GM23338 (cell line): ENCODE data around the gene SEMA3C. TPM values are rescaled to one million over a fixed set of nuclear protein-coding genes. Genes with fewer than 3 reads are reported as not detected.

Experiments
- ATAC-seq: fragments of 200-7000 bp; cut with Tn5 transposase; 3 replicates; pipeline ENCODE4 v1.9.1; 2020
- DNase-seq: peaks from one replicate; pipeline ENCODE4 v3.0.0-alpha.2; 2015; ENCODE audit warnings: low spot score
- H2AFZ ChIP-seq: fragments of 200-600 bp; sonication (generic); 2 replicates; pipeline ENCODE4 v1.8.0; 2016; ENCODE audit warnings: antibody characterized with exemption, mild to moderate bottlenecking, moderate library complexity
- H3F3A ChIP-seq: fragments of 200-600 bp; sonication (generic); replicated peaks from 2 replicates; pipeline ENCODE4 v1.8.0; 2017; ENCODE audit warnings: antibody characterized with exemption, mixed run types, low read depth
- H3K27ac ChIP-seq: fragments of 200-600 bp; sonication (generic); 2 replicates; pipeline ENCODE4 v1.6.1; 2016; ENCODE audit warnings: low read depth
- H3K27me3 ChIP-seq: fragments of 200-600 bp; sonication (generic); 2 replicates; pipeline ENCODE4 v1.8.0; 2016; ENCODE audit warnings: mild to moderate bottlenecking, mixed run types, moderate library complexity; ENCODE audit not compliant: insufficient read depth
- H3K36me3 ChIP-seq: fragments of 200-600 bp; sonication (generic); 2 replicates; pipeline ENCODE4 v1.8.0; 2016; ENCODE audit warnings: mild to moderate bottlenecking; ENCODE audit not compliant: insufficient read depth
- H3K4me1 ChIP-seq: fragments of 200-600 bp; sonication (generic); 2 replicates; pipeline ENCODE4 v1.8.0; 2016; ENCODE audit warnings: mild to moderate bottlenecking, moderate library complexity; ENCODE audit not compliant: insufficient read depth
- H3K4me2 ChIP-seq: fragments of 200-600 bp; sonication (generic); 2 replicates; pipeline ENCODE4 v1.7.1; 2017; ENCODE audit warnings: mixed run types
- H3K4me3 ChIP-seq: fragments of 200-600 bp; sonication (generic); 2 replicates; pipeline ENCODE4 v1.6.1; 2016; ENCODE audit warnings: mixed run types
- H3K79me2 ChIP-seq: fragments of 200-600 bp; sonication (generic); replicated peaks from 2 replicates; pipeline ENCODE4 v1.8.0; 2017; ENCODE audit warnings: mild to moderate bottlenecking; ENCODE audit not compliant: insufficient read depth
- H3K9me2 ChIP-seq: fragments of 200-600 bp; sonication (generic); 2 replicates; pipeline ENCODE4 v1.8.0; 2017; ENCODE audit not compliant: insufficient read depth
- H4K20me1 ChIP-seq: fragments of 200-600 bp; sonication (generic); replicated peaks from 2 replicates; pipeline ENCODE4 v1.8.0; 2017; ENCODE audit warnings: mild to moderate bottlenecking; ENCODE audit not compliant: insufficient read depth
- H3K27ac Mint-ChIP-seq: 2 replicates; pipeline ENCODE4 v1.8.0; 2020; ENCODE audit warnings: inconsistent platforms, mild to moderate bottlenecking, moderate library complexity, mixed read lengths
- H3K27me3 Mint-ChIP-seq: 3 replicates; pipeline ENCODE4 v1.8.0; 2022; ENCODE audit warnings: low read depth, mild to moderate bottlenecking, moderate library complexity, mixed read lengths, inconsistent platforms; ENCODE audit not compliant: insufficient read depth, poor library complexity
- H3K36me3 Mint-ChIP-seq: 3 replicates; pipeline ENCODE4 v1.8.0; 2021; ENCODE audit warnings: low read depth, mild to moderate bottlenecking, inconsistent platforms, moderate library complexity, mixed read lengths
- H3K4me1 Mint-ChIP-seq: 3 replicates; pipeline ENCODE4 v1.8.0; 2020; ENCODE audit warnings: mild to moderate bottlenecking, inconsistent platforms, mixed read lengths
- H3K4me3 Mint-ChIP-seq: 3 replicates; pipeline ENCODE4 v1.8.0; 2021; ENCODE audit warnings: moderate library complexity, mild to moderate bottlenecking, inconsistent platforms, mixed read lengths
- H3K9me3 Mint-ChIP-seq: 3 replicates; pipeline ENCODE4 v1.8.0; 2020; ENCODE audit warnings: moderate library complexity, mild to moderate bottlenecking, inconsistent platforms, mixed read lengths
- CREB1 ChIP-seq: fragments of 250-450 bp; sonication (Bioruptor Pico); IDR thresholded peaks from 2 replicates; pipeline ENCODE4 v1.5.0; 2020; ENCODE audit warnings: low read depth, mild to moderate bottlenecking, moderate library complexity
- ETS1 ChIP-seq: IDR thresholded peaks from 2 replicates; pipeline ENCODE4 v1.6.1; 2016; ENCODE audit warnings: antibody characterized with exemption
- EZH2 ChIP-seq: fragments of 200-600 bp; sonication (generic); IDR thresholded peaks from one replicate; pipeline ENCODE4 v1.8.0; 2017; ENCODE audit warnings: antibody characterized with exemption, mild to moderate bottlenecking, low read depth; ENCODE audit not compliant: unreplicated experiment
- EZH2phosphoT487 ChIP-seq: fragments of 200-600 bp; sonication (generic); IDR thresholded peaks from one replicate; pipeline ENCODE4 v1.8.1; 2018; ENCODE audit warnings: antibody characterized with exemption; ENCODE audit not compliant: unreplicated experiment
- JUNB ChIP-seq: IDR thresholded peaks from one replicate; pipeline ENCODE4 v1.6.1; 2016; ENCODE audit warnings: antibody characterized with exemption; ENCODE audit not compliant: unreplicated experiment
- NANOG ChIP-seq: IDR thresholded peaks from 2 replicates; pipeline ENCODE4 v1.6.1; 2016; ENCODE audit warnings: antibody characterized with exemption, borderline replicate concordance
- POLR2AphosphoS5 ChIP-seq: IDR thresholded peaks from 2 replicates; pipeline ENCODE4 v1.6.1; 2016; ENCODE audit warnings: antibody characterized with exemption, low read depth
- REST ChIP-seq: IDR thresholded peaks from one replicate; pipeline ENCODE4 v1.6.1; 2018; ENCODE audit warnings: antibody characterized with exemption; ENCODE audit not compliant: unreplicated experiment
- ZNF114 ChIP-seq: fragments of 250-450 bp; sonication (Bioruptor Pico); IDR thresholded peaks from 2 replicates; pipeline ENCODE4 v1.5.0; 2020; ENCODE audit warnings: mild to moderate bottlenecking, moderate library complexity
- ZNF331 ChIP-seq: fragments of 250-450 bp; sonication (Bioruptor Pico); IDR thresholded peaks from 2 replicates; pipeline ENCODE4 v1.5.0; 2020; ENCODE audit warnings: low read depth, mild to moderate bottlenecking, moderate library complexity
- ZNF462 ChIP-seq: fragments of 250-450 bp; sonication (Bioruptor Pico); IDR thresholded peaks from 2 replicates; pipeline ENCODE4 v1.5.0; 2020; ENCODE audit warnings: mild to moderate bottlenecking, moderate library complexity
- polyA plus RNA-seq: library from polyadenylated mRNA; unstranded; fragments of >200 nt; fragmentation: Nextera tagmentation; extraction: Ambion mirVana; gene quantifications from 2 replicates; pipeline ENCODE4 v1.2.1, GENCODE V29; 2016
- total RNA-seq: library from RNA; depleted of rRNA; stranded (reverse); fragments of >200 nt; shearing (Covaris generic); gene quantifications from 2 replicates; pipeline ENCODE4 v1.2.3, GENCODE V29; 2014

The SEMA3C gene
- total and polyA plus RNA-seq, 2 experiments from 2014 or later = 1.0 to 3.5 TPM

- TF ChIP-seq ZNF462 (CRISPR knock-in tag) (no peak), CREB1 (CRISPR knock-in tag) (no peak), ZNF114 (CRISPR knock-in tag) (no peak)
These were observed 18.5 kb upstream of the SEMA3C start (continued) for GRCh38 chr7:80937336-80937735.

- Histone ChIP-seq H3K4me1 (no peaks in the 10 kb centered on the region), H3K36me3 (no peaks in the 10 kb centered on the region), H3K9me2 (no peaks in the 10 kb centered on the region), H3K4me2 (no peak overlapping the region), H3K27me3 (no peaks in the 10 kb centered on the region), H3K79me2 (no peaks in the 10 kb centered on the region), H3K27ac (no peak overlapping the region), H4K20me1 (no peaks in the 10 kb centered on the region), H2AFZ (no peak overlapping the region), H3F3A (no peaks in the 10 kb centered on the region), H3K4me3 (no peak overlapping the region)
- Mint-ChIP-seq H3K36me3 (no peaks in the 10 kb centered on the region), H3K4me1 (no peaks in the 10 kb centered on the region), H3K27me3 (no peaks in the 10 kb centered on the region), H3K9me3 (no peaks in the 10 kb centered on the region), H3K27ac (no peak overlapping the region), H3K4me3 (no peak overlapping the region)
- no peak for DNase-seq
- no peak for ATAC-seq
- TF ChIP-seq EZH2 (no peak), ETS1 (no peak), NANOG (no peak), JUNB (no peak), EZH2phosphoT487 (no peak), POLR2AphosphoS5 (no peak), REST (no peak), ZNF331 (CRISPR knock-in tag) (no peak), CREB1 (CRISPR knock-in tag) (no peak), ZNF114 (CRISPR knock-in tag) (no peak)
These were observed 17.3 kb upstream of the SEMA3C start for GRCh38 chr7:80935991-80936780.
